ENCODE results near the gene IQGAP2. TPM values are rescaled to one million over a fixed set of nuclear protein-coding genes. Genes with fewer than 3 reads are reported as not detected.

The IQGAP2 gene
- polyA plus RNA-seq, 2 donors: 1.4 to 2.0 TPM

DNA sequence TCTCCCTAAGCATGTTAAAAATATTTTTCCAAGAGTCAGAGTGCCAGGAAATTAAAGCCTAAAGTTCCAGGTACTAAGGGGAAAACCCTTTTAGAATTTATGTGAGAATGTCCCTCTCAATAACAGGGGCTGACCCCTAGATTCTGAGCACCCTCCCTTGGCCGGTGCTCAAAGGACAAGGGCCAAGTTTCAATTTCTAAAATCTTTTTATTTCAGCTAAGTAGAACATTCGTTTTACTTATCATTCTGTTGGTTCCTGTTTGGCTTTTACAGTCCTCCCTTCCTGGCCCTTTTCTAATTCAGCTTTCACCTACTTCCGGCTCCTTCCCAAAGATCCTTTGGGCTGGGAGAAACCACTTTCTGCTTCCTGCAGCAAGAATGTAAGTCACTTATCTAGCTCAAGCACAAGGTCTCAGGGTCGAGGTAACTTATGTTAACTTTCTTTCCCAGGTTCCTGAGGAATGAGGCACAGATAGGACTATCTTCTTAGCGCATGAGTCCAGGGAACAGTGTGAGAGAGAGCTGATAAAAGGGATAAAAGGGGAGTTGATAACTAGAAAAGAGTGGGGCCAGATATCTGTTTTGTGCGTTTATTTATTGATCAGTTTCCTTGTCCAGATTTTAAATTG lies 254.7 kb downstream of the IQGAP2 start:
- WGBS, 2 donors: 58 to 70% methylated on average over 6 of the region's 6 CpGs
- no peak overlapping the region for H3K27ac ChIP-seq (ENCODE audit: low read depth in 2 of 2, low read length in 1 of 2)

DNA sequence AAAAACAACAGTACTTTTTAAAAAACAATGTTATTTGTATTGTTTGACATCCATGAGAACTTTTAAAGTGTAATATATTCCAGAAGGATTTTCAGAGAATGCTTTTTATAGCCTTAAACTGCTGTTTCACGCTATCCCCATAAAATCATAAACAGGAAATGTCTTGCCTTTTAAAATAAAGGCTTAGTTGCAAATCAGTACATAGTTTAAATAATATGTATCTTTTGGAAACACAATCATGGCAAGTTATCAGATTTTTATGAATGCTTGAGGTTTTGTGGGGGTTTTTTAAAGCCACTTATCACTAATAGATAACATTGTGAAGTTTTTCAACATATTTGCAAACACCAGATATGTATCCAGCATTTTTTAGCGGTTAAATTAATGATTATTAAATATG lies 257.3 kb downstream of the IQGAP2 start:
- 65 to 75% methylated on average over 2 of the region's 2 CpGs for WGBS, 2 donors
- Histone ChIP-seq H3K27ac (ENCODE audit: low read depth in 2 of 2, low read length in 1 of 2) (no peak overlapping the region), H3K4me3 (ENCODE audit: low read depth in 1 of 2, low read length in 2 of 2) (no peak overlapping the region)

More for the DNA sequence above, 254.7 kb downstream of the IQGAP2 start:
- Histone ChIP-seq H3K4me1 (ENCODE audit: control insufficient read depth in 2 of 2, insufficient read depth in 2 of 2, low read length in 1 of 2) (no peaks in the 10 kb centered on the region), H3K36me3 (ENCODE audit: control insufficient read depth in 2 of 2, insufficient read depth in 2 of 2, low read length in 1 of 2) (no peaks in the 10 kb centered on the region), H3K9me3 (ENCODE audit: control insufficient read depth in 2 of 2, insufficient read depth in 1 of 2, low read depth in 1 of 2, low read length in 1 of 2) (no peaks in the 10 kb centered on the region), H3K27me3 (ENCODE audit: control insufficient read depth in 1 of 2, insufficient read depth in 2 of 2, low read length in 2 of 2) (no peaks in the 10 kb centered on the region), H3K4me3 (ENCODE audit: low read depth in 1 of 2, low read length in 2 of 2) (no peak overlapping the region)

DNA sequence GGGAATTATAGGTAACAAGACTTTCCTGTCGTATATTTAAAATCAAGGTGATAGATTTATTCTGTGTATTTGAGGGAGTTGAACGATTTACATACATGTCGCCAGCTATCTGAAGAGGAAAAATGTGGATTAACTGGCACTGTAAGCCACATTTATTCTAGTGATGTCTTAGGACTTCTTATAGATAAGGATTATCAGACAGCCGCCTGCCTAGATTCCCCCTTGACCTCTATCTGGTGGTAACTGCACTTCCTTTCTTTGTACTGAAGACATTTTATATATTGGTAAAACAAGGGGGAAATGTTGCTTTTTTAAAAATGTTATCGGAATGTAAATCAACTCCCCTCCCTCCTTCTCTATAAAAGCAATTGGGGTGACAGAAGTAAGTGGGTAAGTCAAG lies 259.4 kb downstream of the IQGAP2 start:
- no peak overlapping the region for H3K4me3 ChIP-seq (ENCODE audit: low read depth in 1 of 2, low read length in 2 of 2)
- H3K36me3 ChIP-seq (ENCODE audit: control insufficient read depth in 2 of 2, insufficient read depth in 2 of 2, low read length in 1 of 2): no peaks in the 10 kb centered on the region
- no peaks in the 10 kb centered on the region for H3K27me3 ChIP-seq (ENCODE audit: control insufficient read depth in 1 of 2, insufficient read depth in 2 of 2, low read length in 2 of 2)
- WGBS, 2 donors: 92 to 95% methylated on average over 5 of the region's 5 CpGs
- no peak overlapping the region for H3K27ac ChIP-seq (ENCODE audit: low read depth in 2 of 2, low read length in 1 of 2)
- H3K9me3 ChIP-seq (ENCODE audit: control insufficient read depth in 2 of 2, insufficient read depth in 1 of 2, low read depth in 1 of 2, low read length in 1 of 2): no peaks in the 10 kb centered on the region
- H3K4me1 ChIP-seq (ENCODE audit: control insufficient read depth in 2 of 2, insufficient read depth in 2 of 2, low read length in 1 of 2): no peaks in the 10 kb centered on the region

More for the DNA sequence above, 257.3 kb downstream of the IQGAP2 start:
- no peaks in the 10 kb centered on the region for H3K9me3 ChIP-seq (ENCODE audit: control insufficient read depth in 2 of 2, insufficient read depth in 1 of 2, low read depth in 1 of 2, low read length in 1 of 2)
- H3K27me3 ChIP-seq (ENCODE audit: control insufficient read depth in 1 of 2, insufficient read depth in 2 of 2, low read length in 2 of 2): no peaks in the 10 kb centered on the region
- H3K4me1 ChIP-seq (ENCODE audit: control insufficient read depth in 2 of 2, insufficient read depth in 2 of 2, low read length in 1 of 2): no peaks in the 10 kb centered on the region
- H3K36me3 ChIP-seq (ENCODE audit: control insufficient read depth in 2 of 2, insufficient read depth in 2 of 2, low read length in 1 of 2): no peaks in the 10 kb centered on the region

DNA sequence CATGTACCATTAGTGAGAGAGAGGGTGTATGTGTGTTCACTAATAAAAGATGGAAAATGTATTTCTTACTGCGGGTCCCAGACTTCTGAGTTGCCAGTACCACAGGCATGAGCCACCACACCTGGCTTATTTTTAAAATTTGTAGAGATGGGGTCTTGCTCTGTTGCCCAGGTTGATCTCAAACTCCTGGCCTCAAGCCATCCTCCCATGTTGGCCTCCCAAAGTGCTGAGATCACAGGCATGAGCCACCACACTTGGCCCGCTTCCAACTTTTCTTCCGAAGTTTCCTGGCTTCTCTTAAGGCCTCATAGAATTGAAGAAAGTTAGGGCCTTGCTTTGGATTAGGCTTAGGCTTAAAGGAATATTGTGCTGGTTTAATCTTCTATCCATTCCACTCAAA lies 260.5 kb downstream of the IQGAP2 start:
- H3K9me3 ChIP-seq (ENCODE audit: control insufficient read depth in 2 of 2, insufficient read depth in 1 of 2, low read depth in 1 of 2, low read length in 1 of 2): no peaks in the 10 kb centered on the region
- no peaks in the 10 kb centered on the region for H3K27me3 ChIP-seq (ENCODE audit: control insufficient read depth in 1 of 2, insufficient read depth in 2 of 2, low read length in 2 of 2)
- H3K36me3 ChIP-seq (ENCODE audit: control insufficient read depth in 2 of 2, insufficient read depth in 2 of 2, low read length in 1 of 2): no peaks in the 10 kb centered on the region
- 67 to 84% methylated on average over 3 of the region's 3 CpGs for WGBS, 2 donors
- no peak overlapping the region for H3K4me3 ChIP-seq (ENCODE audit: low read depth in 1 of 2, low read length in 2 of 2)
- no peak overlapping the region for H3K27ac ChIP-seq (ENCODE audit: low read depth in 2 of 2, low read length in 1 of 2)
- H3K4me1 ChIP-seq (ENCODE audit: control insufficient read depth in 2 of 2, insufficient read depth in 2 of 2, low read length in 1 of 2): no peaks in the 10 kb centered on the region

DNA sequence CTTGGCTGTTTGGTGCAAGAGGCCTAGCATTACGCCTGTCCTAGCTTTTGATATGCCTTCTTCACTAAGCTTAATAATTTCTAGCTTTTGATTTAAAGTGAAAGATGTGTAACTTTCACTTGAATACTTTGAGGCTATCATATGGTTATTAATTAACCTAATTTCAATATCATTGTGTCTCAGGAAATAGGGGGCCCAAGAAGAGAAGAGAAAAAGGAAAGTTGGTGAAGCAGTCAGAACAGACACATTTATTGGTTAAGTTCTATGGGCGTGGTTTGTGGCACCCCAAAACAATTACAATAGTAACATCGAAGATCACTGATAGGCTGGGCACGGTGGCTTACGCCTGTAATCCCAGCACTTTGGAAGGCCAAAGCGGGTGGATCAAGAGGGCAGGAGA lies 261.0 kb downstream of the IQGAP2 start:
- Histone ChIP-seq H3K4me3 (ENCODE audit: low read depth in 1 of 2, low read length in 2 of 2) (no peak overlapping the region), H3K27me3 (ENCODE audit: control insufficient read depth in 1 of 2, insufficient read depth in 2 of 2, low read length in 2 of 2) (no peaks in the 10 kb centered on the region), H3K36me3 (ENCODE audit: control insufficient read depth in 2 of 2, insufficient read depth in 2 of 2, low read length in 1 of 2) (no peaks in the 10 kb centered on the region), H3K27ac (ENCODE audit: low read depth in 2 of 2, low read length in 1 of 2) (no peak overlapping the region), H3K9me3 (ENCODE audit: control insufficient read depth in 2 of 2, insufficient read depth in 1 of 2, low read depth in 1 of 2, low read length in 1 of 2) (no peaks in the 10 kb centered on the region), H3K4me1 (ENCODE audit: control insufficient read depth in 2 of 2, insufficient read depth in 2 of 2, low read length in 1 of 2) (no peaks in the 10 kb centered on the region)
- 94 to 95% methylated on average over 6 of the region's 6 CpGs for WGBS, 2 donors

DNA sequence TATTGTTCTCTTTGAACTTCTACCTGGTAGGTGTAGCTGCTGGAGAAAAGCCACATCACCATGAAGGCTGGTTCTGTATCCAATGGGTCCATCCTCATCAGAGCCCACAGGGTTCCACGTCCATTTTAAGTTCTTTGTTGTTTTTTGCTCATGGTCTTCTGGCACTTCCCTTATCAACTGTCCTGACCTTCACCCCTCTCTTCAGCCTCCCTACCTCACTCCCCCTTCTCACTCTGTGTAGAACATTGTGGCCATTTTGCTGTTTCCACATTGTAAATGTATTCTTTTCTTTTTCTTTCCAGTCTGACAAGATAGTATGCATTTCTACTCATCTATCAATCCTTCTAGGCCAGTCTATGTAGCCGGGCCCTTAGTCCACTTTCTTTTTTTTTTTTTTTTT lies 264.4 kb downstream of the IQGAP2 start:
- WGBS, 2 donors: 80 to 89% methylated on average over 2 of the region's 2 CpGs
- H3K4me1 ChIP-seq (ENCODE audit: control insufficient read depth in 2 of 2, insufficient read depth in 2 of 2, low read length in 1 of 2): no peaks in the 10 kb centered on the region
- no peaks in the 10 kb centered on the region for H3K36me3 ChIP-seq (ENCODE audit: control insufficient read depth in 2 of 2, insufficient read depth in 2 of 2, low read length in 1 of 2)
- H3K4me3 ChIP-seq (ENCODE audit: low read depth in 1 of 2, low read length in 2 of 2): no peak overlapping the region
- no peak overlapping the region for H3K27ac ChIP-seq (ENCODE audit: low read depth in 2 of 2, low read length in 1 of 2)
- H3K9me3 ChIP-seq (ENCODE audit: control insufficient read depth in 2 of 2, insufficient read depth in 1 of 2, low read depth in 1 of 2, low read length in 1 of 2): no peaks in the 10 kb centered on the region
- no peaks in the 10 kb centered on the region for H3K27me3 ChIP-seq (ENCODE audit: control insufficient read depth in 1 of 2, insufficient read depth in 2 of 2, low read length in 2 of 2)

DNA sequence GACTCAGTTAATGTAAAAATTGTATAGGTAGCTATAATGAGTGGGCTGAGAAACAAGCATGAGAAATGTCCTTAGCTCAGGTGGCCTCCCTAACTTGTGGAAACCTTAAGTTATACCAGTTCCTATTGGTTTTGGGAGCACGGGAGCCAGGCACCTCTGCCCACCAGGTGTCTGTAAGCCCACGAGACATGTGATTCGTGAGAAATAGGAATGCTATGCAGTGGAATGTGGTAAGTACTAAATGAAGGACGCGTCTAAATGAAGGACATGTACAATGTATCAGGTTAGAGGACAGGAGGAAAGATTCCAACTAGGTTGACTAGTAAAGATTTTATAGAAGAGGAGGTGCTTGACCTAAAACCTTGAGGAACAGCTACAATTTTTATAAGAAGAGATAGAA lies 266.2 kb downstream of the IQGAP2 start:
- H3K36me3 ChIP-seq (ENCODE audit: control insufficient read depth in 2 of 2, insufficient read depth in 2 of 2, low read length in 1 of 2): no peaks in the 10 kb centered on the region
- 97% methylated on average over 5 of the region's 5 CpGs for WGBS, 2 donors
- H3K9me3 ChIP-seq (ENCODE audit: control insufficient read depth in 2 of 2, insufficient read depth in 1 of 2, low read depth in 1 of 2, low read length in 1 of 2): no peaks in the 10 kb centered on the region
- no peaks in the 10 kb centered on the region for H3K27me3 ChIP-seq (ENCODE audit: control insufficient read depth in 1 of 2, insufficient read depth in 2 of 2, low read length in 2 of 2)
- no peaks in the 10 kb centered on the region for H3K4me1 ChIP-seq (ENCODE audit: control insufficient read depth in 2 of 2, insufficient read depth in 2 of 2, low read length in 1 of 2)
- no peak overlapping the region for H3K4me3 ChIP-seq (ENCODE audit: low read depth in 1 of 2, low read length in 2 of 2)
- no peak overlapping the region for H3K27ac ChIP-seq (ENCODE audit: low read depth in 2 of 2, low read length in 1 of 2)

DNA sequence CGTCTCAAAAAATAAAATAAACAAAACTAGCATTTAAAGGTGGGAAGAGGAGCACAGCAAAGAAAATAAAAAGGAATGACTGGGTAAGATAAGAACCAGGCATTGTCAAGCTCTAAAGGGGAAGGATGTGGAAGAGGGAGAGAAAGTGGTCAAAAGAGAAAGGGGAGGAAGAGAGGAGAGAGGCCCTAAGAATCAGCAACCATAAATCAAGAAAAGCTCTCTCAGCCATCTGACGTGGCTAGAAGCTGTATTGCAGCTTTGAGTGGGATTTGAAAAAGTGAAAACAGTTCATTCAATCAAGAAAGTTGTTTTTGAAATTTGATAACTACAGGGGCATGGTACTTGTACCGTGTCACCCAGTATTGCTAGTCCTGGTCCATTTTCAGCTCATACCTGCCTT lies 267.4 kb downstream of the IQGAP2 start:
- Histone ChIP-seq H3K4me1 (ENCODE audit: control insufficient read depth in 2 of 2, insufficient read depth in 2 of 2, low read length in 1 of 2) (no peaks in the 10 kb centered on the region), H3K9me3 (ENCODE audit: control insufficient read depth in 2 of 2, insufficient read depth in 1 of 2, low read depth in 1 of 2, low read length in 1 of 2) (no peaks in the 10 kb centered on the region), H3K27ac (ENCODE audit: low read depth in 2 of 2, low read length in 1 of 2) (no peak overlapping the region), H3K4me3 (ENCODE audit: low read depth in 1 of 2, low read length in 2 of 2) (no peak overlapping the region), H3K27me3 (ENCODE audit: control insufficient read depth in 1 of 2, insufficient read depth in 2 of 2, low read length in 2 of 2) (no peaks in the 10 kb centered on the region), H3K36me3 (ENCODE audit: control insufficient read depth in 2 of 2, insufficient read depth in 2 of 2, low read length in 1 of 2) (no peaks in the 10 kb centered on the region)
- 90 to 91% methylated on average over 3 of the region's 3 CpGs for WGBS, 2 donors

DNA sequence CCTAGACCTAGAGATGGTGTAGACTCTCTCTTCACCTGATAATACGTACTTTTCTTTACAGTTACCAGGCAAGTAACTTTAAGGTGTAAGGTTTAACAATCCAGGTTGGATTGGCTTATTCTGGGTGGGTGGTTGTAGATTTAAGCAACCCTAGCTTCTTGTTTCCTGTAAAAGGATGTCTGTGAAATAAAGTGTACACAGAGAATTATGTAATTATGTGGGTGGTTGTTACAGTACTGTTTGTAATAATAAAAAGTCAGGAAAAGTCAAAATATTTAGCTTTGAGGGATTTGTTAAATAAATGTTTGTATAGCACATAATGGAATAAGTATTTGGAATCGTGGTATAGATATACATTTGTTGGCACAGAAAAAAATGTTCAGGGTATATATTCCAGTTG lies 269.2 kb downstream of the IQGAP2 start:
- no peaks in the 10 kb centered on the region for H3K9me3 ChIP-seq (ENCODE audit: control insufficient read depth in 2 of 2, insufficient read depth in 1 of 2, low read depth in 1 of 2, low read length in 1 of 2)
- no peak overlapping the region for H3K27ac ChIP-seq (ENCODE audit: low read depth in 2 of 2, low read length in 1 of 2)
- H3K36me3 ChIP-seq (ENCODE audit: control insufficient read depth in 2 of 2, insufficient read depth in 2 of 2, low read length in 1 of 2): no peaks in the 10 kb centered on the region
- no peak overlapping the region for H3K4me3 ChIP-seq (ENCODE audit: low read depth in 1 of 2, low read length in 2 of 2)
- H3K27me3 ChIP-seq (ENCODE audit: control insufficient read depth in 1 of 2, insufficient read depth in 2 of 2, low read length in 2 of 2): no peaks in the 10 kb centered on the region
- H3K4me1 ChIP-seq (ENCODE audit: control insufficient read depth in 2 of 2, insufficient read depth in 2 of 2, low read length in 1 of 2): no peaks in the 10 kb centered on the region
- 56 to 66% methylated on average over 2 of the region's 2 CpGs for WGBS, 2 donors

DNA sequence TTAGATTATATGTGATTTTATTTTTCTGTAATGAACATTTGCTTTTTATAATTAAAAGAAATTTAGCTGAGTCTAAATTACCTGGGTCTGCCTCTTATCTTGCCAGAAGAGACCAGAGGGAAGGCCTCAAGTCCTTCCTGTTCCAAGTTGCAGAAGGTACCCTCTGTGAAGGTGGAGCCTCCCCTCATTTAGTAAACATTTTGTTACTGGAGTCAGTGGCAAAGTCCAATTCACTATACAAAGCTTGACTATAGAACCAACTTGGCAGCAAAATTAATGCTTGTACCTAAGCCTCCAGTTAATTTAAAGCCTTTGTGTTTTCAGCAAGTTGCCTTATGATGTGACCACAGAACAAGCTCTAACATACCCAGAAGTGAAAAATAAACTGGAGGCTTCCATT lies 270.0 kb downstream of the IQGAP2 start:
- no peaks in the 10 kb centered on the region for H3K9me3 ChIP-seq (ENCODE audit: control insufficient read depth in 2 of 2, insufficient read depth in 1 of 2, low read depth in 1 of 2, low read length in 1 of 2)
- H3K36me3 ChIP-seq (ENCODE audit: control insufficient read depth in 2 of 2, insufficient read depth in 2 of 2, low read length in 1 of 2): no peaks in the 10 kb centered on the region
- no peak overlapping the region for H3K4me3 ChIP-seq (ENCODE audit: low read depth in 1 of 2, low read length in 2 of 2)
- H3K4me1 ChIP-seq (ENCODE audit: control insufficient read depth in 2 of 2, insufficient read depth in 2 of 2, low read length in 1 of 2): no peaks in the 10 kb centered on the region
- no peak overlapping the region for H3K27ac ChIP-seq (ENCODE audit: low read depth in 2 of 2, low read length in 1 of 2)
- H3K27me3 ChIP-seq (ENCODE audit: control insufficient read depth in 1 of 2, insufficient read depth in 2 of 2, low read length in 2 of 2): no peaks in the 10 kb centered on the region

All from esophagus (tissue), 2 donors.